Psoas muscle (tissue), 8 donors: ENCODE data around the gene PLCZ1. TPM values are rescaled to one million over a fixed set of nuclear protein-coding genes. Genes with fewer than 3 reads are reported as not detected.

ENCODE experiments used
- ATAC-seq, 4 donors: fragments of 200-7000 bp; cut with Tn5 transposase; one replicate each; pipeline ENCODE4 v1.9.1; 2020; ENCODE audit warnings: moderate library complexity in 3 of 4, mild to moderate bottlenecking in 2 of 4
- DNase-seq, 2 donors: peaks; one replicate each; pipeline ENCODE4 v3.0.0-alpha.2; 2020
- H3K27ac ChIP-seq: fragments of 200-600 bp; one replicate; pipeline ENCODE4 v1.8.0; 2022
- H3K27me3 ChIP-seq, 3 donors: fragments of 200-600 bp in 1 of 3; one replicate each; pipeline versions ENCODE4 v1.6.1 to v1.8.0; 2013 to 2022; ENCODE audit warnings: low read length in 2 of 3, mild to moderate bottlenecking in 2 of 3, moderate library complexity in 1 of 3; ENCODE audit not compliant: insufficient read depth in 3 of 3
- H3K36me3 ChIP-seq, 2 donors: fragments of 200-600 bp in 1 of 2; one replicate each; pipeline versions ENCODE4 v1.6.1 to v1.8.0; 2013 to 2022; ENCODE audit warnings: low read depth in 1 of 2, mild to moderate bottlenecking in 1 of 2, moderate library complexity in 1 of 2; ENCODE audit not compliant: insufficient read depth in 1 of 2
- H3K4me1 ChIP-seq: fragments of 200-600 bp; one replicate; pipeline ENCODE4 v1.8.0; 2022
- H3K4me3 ChIP-seq: fragments of 200-600 bp; one replicate; pipeline ENCODE4 v1.8.0; 2022; ENCODE audit warnings: mild to moderate bottlenecking
- H3K9me3 ChIP-seq: fragments of 200-600 bp; one replicate; pipeline ENCODE4 v1.8.0; 2022
- CTCF ChIP-seq: fragments of 200-600 bp; IDR thresholded peaks from one replicate; pipeline ENCODE4 v1.8.0; 2022; ENCODE audit warnings: antibody characterized with exemption
- WGBS, 3 donors: extraction: QIAGEN DNeasy Blood & Tissue Kit; methylation state at CpG; one replicate each; pipeline versions ENCODE4 v1.1.6 to v1.1.7; 2013; 5-methylcytosine and 5-hydroxymethylcytosine counted together
- intact Hi-C, 2 donors: fragments of 100-400 bp; cut with DNase I; formaldehyde crosslinking; loops; one replicate each; pipeline versions ENCODE4 v1.11.0 to v1.14.2; 2022
- polyA plus RNA-seq, 3 donors: library from polyadenylated mRNA; stranded (reverse); fragments of 200-250 nt; gene quantifications; one replicate each; pipeline ENCODE4 v1.2.3, GENCODE V29; 2013
- total RNA-seq, 4 donors: library from RNA; stranded (reverse); fragmentation: NEBNext Ultra II Directional in 2 of 4; extraction: Animal tissue kit (Norgen Biotek cat#: 25700) in 2 of 4; gene quantifications; one replicate each; pipeline versions ENCODE4 v1.2.1 to v1.2.4, GENCODE V29; 2021 to 2023
- donor health status: healthy with polysubstance abuse.
- donor health status: DM: no; HTN: no; CAD: no; lungs with moderate emphysema.
- donor health status: Bipolar disorder and iron deficiency.
- donor health status: healthy.
- donor health status: DM: yes; HTN: yes; CAD: no.
- donor health status: DM: no; HTN: no; CAD: no.
- donor health status: DM: no; HTN: no; CAD: no.
- donor health status: DM: yes; HTN: yes; CAD: no.

PLCZ1 gene
- total and polyA plus RNA-seq, 7 donors, result not detected

GRCh38 chr12:18690653-18691052 is 47.2 kb downstream of the PLCZ1 start:
- Histone ChIP-seq H3K4me3 (no peak overlapping the region), H3K9me3 (no peaks in the 10 kb centered on the region), H3K27ac (no peak overlapping the region), H3K4me1 (no peaks in the 10 kb centered on the region), H3K27me3 (no peaks in the 10 kb centered on the region), H3K36me3 (no peaks in the 10 kb centered on the region)
- 94 to 95% (median 95%) methylated on average over 4 of the region's 4 CpGs for WGBS, 3 donors
- intact Hi-C loops, result no loop called here
- TF ChIP-seq CTCF, result no peak
- ATAC-seq, result no peak
- DNase-seq, result no peak

GRCh38 chr12:18689771-18690170 is 48.0 kb downstream of the PLCZ1 start:
- H3K27me3 ChIP-seq, result no peaks in the 10 kb centered on the region
- ATAC-seq, result no peak
- DNase-seq, result no peak
- H3K27ac ChIP-seq, result no peak overlapping the region
- intact Hi-C loops, result no loop called here
- H3K36me3 ChIP-seq, result no peaks in the 10 kb centered on the region
- no peaks in the 10 kb centered on the region for H3K9me3 ChIP-seq
- no peak for TF ChIP-seq CTCF
- 66 to 76% (median 74%) methylated on average over 3 of the region's 3 CpGs for WGBS, 3 donors
- H3K4me1 ChIP-seq, result no peaks in the 10 kb centered on the region
- H3K4me3 ChIP-seq, result no peak overlapping the region

- TF ChIP-seq CTCF, result no peak
- Histone ChIP-seq H3K4me3 (no peak overlapping the region), H3K9me3 (no peaks in the 10 kb centered on the region), H3K36me3 (no peaks in the 10 kb centered on the region), H3K27ac (no peak overlapping the region), H3K27me3 (no peaks in the 10 kb centered on the region), H3K4me1 (no peaks in the 10 kb centered on the region)
- intact Hi-C loops, result no loop called here
- no peak for DNase-seq
- WGBS, 3 donors, result 41 to 54% (median 46%) methylated on average over 1 of the region's 1 CpG
- ATAC-seq, result no peak
These were observed 53.4 kb downstream of the PLCZ1 start for GRCh38 chr12:18684430-18684829.

GRCh38 chr12:18683327-18684013 is 54.3 kb downstream of the PLCZ1 start:
- ATAC-seq (no peak), DNase-seq (no peak)
- Histone ChIP-seq H3K4me3 (no peak overlapping the region), H3K4me1 (no peaks in the 10 kb centered on the region), H3K9me3 (no peaks in the 10 kb centered on the region), H3K36me3 (no peaks in the 10 kb centered on the region), H3K27me3 (no peaks in the 10 kb centered on the region), H3K27ac (no peak overlapping the region)
- no peak for TF ChIP-seq CTCF
- intact Hi-C loops, result no loop called here
- WGBS, 3 donors, result 81 to 94% (median 82%) methylated on average over 2 of the region's 2 CpGs

- Histone ChIP-seq H3K4me1 (no peaks in the 10 kb centered on the region), H3K36me3 (no peaks in the 10 kb centered on the region), H3K4me3 (no peak overlapping the region), H3K27ac (no peak overlapping the region), H3K9me3 (no peaks in the 10 kb centered on the region), H3K27me3 (no peaks in the 10 kb centered on the region)
- 56 to 67% (median 60%) methylated on average over 3 of the region's 3 CpGs for WGBS, 3 donors
- ATAC-seq (no peak), DNase-seq (no peak)
- intact Hi-C loops, result no loop called here
- no peak for TF ChIP-seq CTCF
These were observed 56.0 kb downstream of the PLCZ1 start for GRCh38 chr12:18681818-18682217.
